NOMO-1 (cell line): ENCODE results near the gene TMBIM6.
A peak's percentile ranks its signal among the peaks of the same experiment; 100 is the strongest.
"Not testable (repeated sequence)": the region's sequence is repeated elsewhere in the genome, so short reads cannot be mapped to it uniquely, and the experiment has no call there.

Experiments
- DNase-seq, 2 experiments: peaks; one replicate each; lab custom pipeline; 2025; ENCODE audit not compliant: unreplicated experiment in 2 of 2; lab: John Stamatoyannopoulos, UW

TMBIM6 gene

GRCh38 chr12:49740930-49741881, at the start of gene TMBIM6:
TSS of gene TMBIM6 (plus strand) at chr12:49741557. CDS start at chr12:49752494, 10,937 bp downstream.
- peak; percentile 99 to 100 for DNase-seq

GRCh38 chr12:49692851-49693250, 48.5 kb upstream of the TMBIM6 start:
- DNase-seq: no peak

DNA sequence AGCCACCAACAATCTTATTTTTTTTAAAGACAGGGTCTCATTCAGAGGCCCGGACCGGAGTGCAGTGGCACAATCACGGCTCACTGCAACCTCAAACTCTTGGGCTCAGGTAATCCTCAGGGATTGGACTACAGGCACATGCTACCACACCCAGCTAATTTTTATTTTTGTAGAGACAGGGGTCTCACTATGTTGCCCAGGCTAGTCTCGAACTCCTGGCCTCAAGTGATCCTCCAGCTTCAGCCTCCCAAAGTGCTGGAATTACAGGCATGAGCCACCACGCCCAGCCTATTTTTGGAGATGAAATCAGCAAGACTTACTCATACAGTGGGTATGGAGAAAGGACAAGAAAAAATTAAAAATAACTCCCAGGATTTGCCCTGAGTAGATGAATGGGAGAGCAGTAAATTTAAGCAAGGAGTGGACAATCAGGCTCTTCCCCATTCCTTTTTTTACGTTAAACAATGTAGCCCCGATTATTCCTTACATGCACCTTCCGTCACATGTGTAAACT, 47.4 kb upstream of the TMBIM6 start:
- DNase-seq: no peak

DNA sequence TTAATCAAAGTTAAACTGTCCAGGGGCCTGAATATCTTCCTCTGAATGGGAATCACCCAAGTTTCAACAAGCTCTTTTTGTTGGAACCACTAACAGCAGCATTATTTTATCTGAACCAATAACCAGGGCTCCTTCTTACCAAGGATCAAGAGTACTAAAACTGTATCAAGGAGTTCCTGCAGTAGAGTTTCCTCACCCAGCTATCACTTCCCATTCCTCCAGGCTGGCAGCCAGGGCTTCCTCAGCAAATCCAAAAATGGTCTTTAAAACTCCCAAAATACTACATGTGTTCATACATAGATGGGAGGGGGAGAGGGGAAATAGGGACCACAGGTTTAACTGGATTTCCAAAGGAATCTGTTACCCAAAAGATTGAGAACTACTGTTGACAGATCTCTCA, 44.6 kb upstream of the TMBIM6 start:
- no peak for DNase-seq

- no peak for DNase-seq
Observed at GRCh38 chr12:49697808-49698207, 43.5 kb upstream of the TMBIM6 start.

DNA sequence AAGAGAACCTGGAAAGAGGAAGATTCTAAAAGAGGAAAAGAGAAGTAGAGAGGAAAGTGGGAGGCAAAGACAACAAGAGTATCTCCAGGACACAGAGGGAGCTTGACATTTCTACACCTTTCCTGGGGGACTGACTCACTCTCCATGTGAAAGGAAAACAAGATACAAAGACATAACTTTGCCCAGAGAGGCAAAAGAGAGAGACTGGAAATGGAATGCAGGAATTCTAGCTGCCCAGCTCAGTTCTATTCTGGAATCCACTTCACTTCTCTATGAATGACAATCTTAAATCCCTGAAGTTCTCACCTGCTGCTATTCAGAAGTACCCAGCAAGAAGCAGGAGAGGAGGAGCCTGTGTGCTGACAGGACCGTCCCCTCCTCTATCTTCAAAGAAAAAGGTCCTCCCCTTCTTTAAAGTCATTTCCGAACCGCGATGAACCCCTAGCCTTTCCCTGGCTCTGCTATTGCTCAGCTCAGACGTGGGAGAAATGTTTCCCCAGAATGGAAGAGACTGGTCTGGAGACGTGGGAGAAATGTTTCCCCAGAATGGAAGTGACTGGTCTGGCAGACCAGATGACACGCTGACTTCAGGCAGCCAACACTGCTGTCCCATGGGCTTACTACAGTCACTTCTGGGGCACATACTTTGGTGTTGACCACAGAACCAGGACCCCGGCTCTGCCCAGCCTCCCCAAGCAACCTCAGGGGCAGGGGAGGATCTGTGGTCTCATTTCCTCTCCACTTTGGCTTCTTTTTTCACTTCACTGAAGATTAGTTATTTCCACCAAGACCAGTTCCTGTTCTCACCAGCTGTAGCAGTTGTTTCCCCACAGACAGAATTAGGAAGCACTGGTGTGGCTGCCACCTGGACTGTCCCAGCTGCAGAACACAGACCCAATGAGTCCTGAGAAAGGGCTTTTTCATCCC, 42.5 kb upstream of the TMBIM6 start:
- DNase-seq: peak; percentile 55 to 85

DNA sequence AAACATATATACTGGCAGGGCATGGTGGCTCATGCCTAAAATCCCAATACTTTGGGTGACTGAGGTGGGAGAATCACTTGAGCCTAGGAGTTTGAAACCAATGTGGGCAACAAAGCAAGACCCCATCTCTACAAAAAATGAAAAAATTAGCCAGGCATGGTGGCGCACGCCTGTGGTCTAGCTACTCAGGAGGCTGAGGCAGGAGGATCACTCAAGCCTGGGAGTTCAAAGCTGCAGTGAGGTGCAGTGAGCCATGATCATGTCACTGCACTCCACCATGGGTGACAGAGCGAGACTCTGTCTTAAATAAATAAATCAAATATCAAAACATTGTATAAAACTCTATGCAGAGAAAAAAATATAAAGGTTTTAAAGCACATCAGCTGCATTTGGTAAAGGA, 39.3 kb upstream of the TMBIM6 start:
- no peak for DNase-seq

DNA sequence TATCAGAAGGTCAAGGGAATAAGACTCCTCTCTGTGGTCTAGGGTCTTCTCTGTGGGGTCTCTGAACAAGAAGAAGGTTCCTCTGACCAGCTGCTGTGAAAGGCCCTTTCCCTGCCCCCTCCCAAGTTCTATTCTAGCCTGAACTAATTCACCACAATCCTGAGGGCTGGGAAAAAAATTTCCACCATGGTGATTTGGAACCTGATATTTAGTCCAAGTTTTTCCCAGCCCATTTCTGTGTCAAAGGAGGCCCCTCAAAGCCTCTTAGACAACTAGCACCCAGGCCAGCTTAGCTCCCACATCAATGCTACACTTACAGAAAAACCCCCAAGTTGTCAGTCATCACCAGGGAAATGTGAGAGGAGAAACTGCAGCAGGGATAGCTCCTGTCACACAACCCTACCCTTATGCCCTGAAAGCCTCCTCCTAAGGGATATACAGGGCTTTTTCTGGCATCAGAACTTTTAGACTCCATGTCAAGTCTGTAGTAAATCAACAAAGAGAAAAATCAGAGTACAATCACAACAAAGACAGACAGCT, 38.6 kb upstream of the TMBIM6 start:
- DNase-seq: no peak

- no peak for DNase-seq
Observed at GRCh38 chr12:49703647-49704137, 37.7 kb upstream of the TMBIM6 start.

- DNase-seq: peak in 1 of 2 experiments; percentile 45
Observed at GRCh38 chr12:49705479-49706134, 35.8 kb upstream of the TMBIM6 start.

- peak in 1 of 2 experiments; percentile 42 for DNase-seq
Observed at GRCh38 chr12:49706351-49707127, 34.8 kb upstream of the TMBIM6 start.

DNA sequence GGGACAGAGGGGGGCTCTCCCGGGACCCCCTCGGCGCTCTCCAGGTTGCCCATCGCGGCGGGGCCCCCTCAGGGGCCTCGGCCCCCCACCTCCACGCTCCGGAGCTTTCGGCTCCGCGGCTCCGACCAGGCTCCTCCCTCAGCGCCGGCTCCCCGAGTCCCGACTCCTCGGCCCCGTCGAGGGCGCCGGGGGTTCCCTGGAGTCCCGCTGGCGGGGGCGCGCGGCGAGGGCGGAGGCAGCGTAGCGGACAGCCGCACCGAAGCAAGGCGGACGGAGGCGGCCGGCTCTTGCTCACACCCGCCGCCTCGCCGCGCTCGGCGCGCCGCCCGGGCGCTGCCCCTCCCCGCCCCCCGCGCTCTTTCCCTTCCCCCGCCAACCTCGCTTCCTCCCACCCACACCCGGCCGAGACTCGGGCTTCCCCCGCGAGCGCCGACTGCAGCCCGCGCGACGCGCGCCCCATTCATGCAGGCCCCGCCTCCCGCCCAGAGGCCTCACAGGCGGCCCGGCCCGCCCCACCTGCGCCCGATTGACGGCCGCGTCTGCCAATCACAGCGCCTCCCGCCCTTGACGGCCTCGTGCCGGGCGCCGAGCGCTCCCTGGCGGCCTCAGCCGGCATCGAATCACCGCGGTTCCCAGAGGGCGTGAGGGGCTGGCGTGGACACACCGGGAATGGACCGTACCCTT, 34.1 kb upstream of the TMBIM6 start, which contains the start of gene FMNL3:
Gene FMNL3, minus strand, starts transcription at position 278 of the 684 bp plus-strand sequence. Its CDS starts 225 bp downstream, at position 53.
- peak; percentile 90 to 98 for DNase-seq

DNA sequence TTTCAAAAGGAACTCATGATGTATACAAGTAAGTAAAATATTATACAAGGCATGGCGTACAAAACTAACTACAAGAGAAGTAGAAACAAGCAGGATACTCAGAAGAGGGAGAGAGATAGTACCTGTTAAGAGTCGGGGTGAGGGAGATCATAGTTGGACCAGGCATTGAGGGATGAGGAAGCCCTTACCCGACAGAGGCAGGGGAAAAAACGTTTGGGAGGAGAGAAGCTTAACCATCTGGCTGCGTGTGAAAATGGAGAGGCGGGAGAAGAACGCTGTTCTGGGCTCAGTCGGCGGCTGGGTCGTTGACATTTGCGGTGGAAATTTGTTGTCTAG, 33.6 kb upstream of the TMBIM6 start:
- DNase-seq: no peak

DNA sequence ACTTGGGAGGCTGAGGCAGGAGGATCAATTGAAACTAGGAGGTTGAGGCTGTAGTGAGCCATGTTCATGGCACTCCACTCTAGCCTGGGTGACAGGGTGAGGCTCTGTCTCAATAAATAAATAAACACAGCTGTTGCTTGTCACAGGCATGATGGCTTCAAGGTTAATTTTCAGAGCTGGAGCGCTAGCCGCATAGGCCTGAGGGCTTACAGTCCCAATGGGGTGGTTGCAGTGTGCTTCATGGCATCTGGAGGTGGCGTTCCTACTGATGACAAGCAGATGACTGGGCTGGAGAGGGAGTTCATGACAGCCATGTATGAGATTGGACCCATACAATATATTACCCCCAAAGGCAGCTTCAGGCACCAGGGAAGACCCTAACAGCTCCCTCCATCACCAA, 32.5 kb upstream of the TMBIM6 start:
- DNase-seq: no peak

DNA sequence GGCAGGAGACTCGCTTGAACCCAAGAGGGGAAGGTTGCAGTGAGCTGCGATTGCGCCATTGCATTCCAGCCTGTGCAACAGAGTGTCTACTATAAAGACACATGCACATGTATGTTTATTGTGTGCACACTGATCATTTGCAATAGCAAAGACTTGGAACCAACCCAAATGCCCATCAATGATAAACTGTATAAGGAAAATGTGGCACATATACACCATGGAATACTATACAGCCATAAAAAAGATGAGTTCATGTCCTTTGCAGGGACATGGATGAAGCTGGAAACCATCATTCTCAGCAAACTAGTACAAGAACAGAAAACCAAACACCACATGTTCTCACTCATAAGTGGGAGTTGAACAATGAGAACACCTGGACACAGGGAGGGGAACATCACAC, 27.4 kb upstream of the TMBIM6 start:
- DNase-seq: not testable (repeated sequence)

GRCh38 chr12:49716553-49716952, 24.8 kb upstream of the TMBIM6 start:
- peak in 1 of 2 experiments; percentile 44 for DNase-seq

GRCh38 chr12:49717800-49718199, 23.6 kb upstream of the TMBIM6 start:
- not testable (repeated sequence) for DNase-seq

- no peak for DNase-seq
Observed at GRCh38 chr12:49720214-49720613, 21.1 kb upstream of the TMBIM6 start.

DNA sequence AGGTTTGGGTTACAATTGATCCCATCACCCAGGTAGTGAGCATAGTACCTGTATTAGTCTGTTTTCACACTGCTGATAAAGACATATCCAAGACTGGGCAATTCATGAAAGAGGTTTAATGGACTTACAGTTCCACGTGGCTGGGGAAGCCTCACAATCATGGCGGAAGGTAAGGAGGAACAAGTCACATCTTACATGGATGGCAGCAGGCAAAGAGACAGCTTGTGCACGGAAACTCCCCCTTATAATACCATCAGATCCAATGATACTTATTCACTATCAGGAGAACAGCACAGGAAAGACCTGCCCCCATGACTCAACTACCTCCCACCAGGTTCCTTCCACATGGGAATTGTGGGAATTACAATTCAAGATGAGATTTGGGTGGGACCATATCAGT, 20.0 kb upstream of the TMBIM6 start:
- not testable (repeated sequence) for DNase-seq
